ENCODE results near the gene SCN3B.

GRCh38 chr11:123584737-123585136 lies 69.7 kb downstream of the SCN3B start:
- no peak for TF ChIP-seq CTCF (IDR thresholded peaks at IDR 0.05; ENCODE audit: low read length)
- TF ChIP-seq EZH2 (IDR thresholded peaks at IDR 0.05; ENCODE audit: borderline replicate concordance, low read length) = no peak

Measured in OCI-LY1 (cell line).